ENCODE measurements around the gene TRIM62.
"Not testable (repeated sequence)": the region's sequence is repeated elsewhere in the genome, so short reads cannot be mapped to it uniquely, and the experiment has no call there.

Gene TRIM62

GRCh38 chr1:33122483-33123178 is 59.2 kb downstream of the TRIM62 start:
- Mint-ChIP-seq H3K27me3 (no peaks in the 10 kb centered on the region), H3K36me3 (ENCODE audit: low read depth) (peaks cover 18% of the 10 kb centered on the region), H3K9me3 (peaks cover 6% of the 10 kb centered on the region), H3K4me3 (no peak overlapping the region), H3K27ac (no peak overlapping the region), H3K4me1 (ENCODE audit: low read depth) (peaks cover 11% of the 10 kb centered on the region)

- Mint-ChIP-seq H3K9me3 (peaks cover 6% of the 10 kb centered on the region), H3K27me3 (no peaks in the 10 kb centered on the region), H3K27ac (no peak overlapping the region), H3K36me3 (ENCODE audit: low read depth) (peaks cover 18% of the 10 kb centered on the region), H3K4me1 (ENCODE audit: low read depth) (peaks cover 11% of the 10 kb centered on the region), H3K4me3 (no peak overlapping the region)
Observed at GRCh38 chr1:33121728-33122127, 60.1 kb downstream of the TRIM62 start.

- Mint-ChIP-seq H3K4me1 (ENCODE audit: low read depth) (peaks cover 4% of the 10 kb centered on the region), H3K27me3 (no peaks in the 10 kb centered on the region), H3K4me3 (no peak overlapping the region), H3K36me3 (ENCODE audit: low read depth) (peaks cover 11% of the 10 kb centered on the region), H3K27ac (no peak overlapping the region), H3K9me3 (peaks cover 4% of the 10 kb centered on the region)
Observed at GRCh38 chr1:33120436-33121231, 61.2 kb downstream of the TRIM62 start.

GRCh38 chr1:33119532-33120217 is 62.2 kb downstream of the TRIM62 start:
- Mint-ChIP-seq H3K4me1 (ENCODE audit: low read depth) (no peaks in the 10 kb centered on the region), H3K27ac (no peak overlapping the region), H3K27me3 (no peaks in the 10 kb centered on the region), H3K36me3 (ENCODE audit: low read depth) (peaks cover 2% of the 10 kb centered on the region), H3K4me3 (no peak overlapping the region), H3K9me3 (no peaks in the 10 kb centered on the region)

GRCh38 chr1:33119050-33119449 is 62.8 kb downstream of the TRIM62 start:
- Mint-ChIP-seq H3K9me3 (no peaks in the 10 kb centered on the region), H3K27ac (no peak overlapping the region), H3K4me1 (ENCODE audit: low read depth) (no peaks in the 10 kb centered on the region), H3K4me3 (no peak overlapping the region), H3K36me3 (ENCODE audit: low read depth) (no peaks in the 10 kb centered on the region), H3K27me3 (no peaks in the 10 kb centered on the region)

GRCh38 chr1:33118274-33118673 is 63.6 kb downstream of the TRIM62 start:
- H3K27ac Mint-ChIP-seq = peak overlapping the region; percentile 46
- no peaks in the 10 kb centered on the region for H3K36me3 Mint-ChIP-seq (ENCODE audit: low read depth)
- H3K4me1 Mint-ChIP-seq (ENCODE audit: low read depth) = no peaks in the 10 kb centered on the region
- H3K9me3 Mint-ChIP-seq = no peaks in the 10 kb centered on the region
- H3K27me3 Mint-ChIP-seq = no peaks in the 10 kb centered on the region
- no peak overlapping the region for H3K4me3 Mint-ChIP-seq

- Mint-ChIP-seq H3K27ac (no peak overlapping the region), H3K4me1 (ENCODE audit: low read depth) (no peaks in the 10 kb centered on the region), H3K36me3 (ENCODE audit: low read depth) (no peaks in the 10 kb centered on the region), H3K27me3 (no peaks in the 10 kb centered on the region), H3K9me3 (no peaks in the 10 kb centered on the region), H3K4me3 (no peak overlapping the region)
Observed at GRCh38 chr1:33117440-33118085, 64.3 kb downstream of the TRIM62 start.

- Mint-ChIP-seq H3K4me3 (no peak overlapping the region), H3K9me3 (peaks cover 10% of the 10 kb centered on the region), H3K36me3 (ENCODE audit: low read depth) (peaks cover 10% of the 10 kb centered on the region), H3K27me3 (no peaks in the 10 kb centered on the region), H3K27ac (no peak overlapping the region), H3K4me1 (ENCODE audit: low read depth) (no peaks in the 10 kb centered on the region)
Observed at GRCh38 chr1:33111965-33112364, 69.9 kb downstream of the TRIM62 start.

GRCh38 chr1:33110477-33110876 is 71.4 kb downstream of the TRIM62 start:
- Mint-ChIP-seq H3K36me3 (ENCODE audit: low read depth) (peaks cover 10% of the 10 kb centered on the region), H3K4me3 (no peak overlapping the region), H3K9me3 (peaks cover 10% of the 10 kb centered on the region), H3K27me3 (no peaks in the 10 kb centered on the region), H3K27ac (no peak overlapping the region), H3K4me1 (ENCODE audit: low read depth) (no peaks in the 10 kb centered on the region)

- H3K9me3 Mint-ChIP-seq; H3K36me3 Mint-ChIP-seq (ENCODE audit: low read depth); H3K27me3 Mint-ChIP-seq: not testable (repeated sequence)
- peak overlapping the region; percentile 63 for H3K4me3 Mint-ChIP-seq
- peak overlapping the region; percentile 92 for H3K27ac Mint-ChIP-seq
- peaks cover 34% of the 10 kb centered on the region for H3K4me1 Mint-ChIP-seq (ENCODE audit: low read depth)
Observed at GRCh38 chr1:33100119-33100415, 81.8 kb downstream of the TRIM62 start.

- Mint-ChIP-seq H3K9me3 (no peaks in the 10 kb centered on the region), H3K27me3 (no peaks in the 10 kb centered on the region), H3K36me3 (ENCODE audit: low read depth) (peaks cover 3% of the 10 kb centered on the region), H3K4me3 (peak overlapping the region; percentile 63), H3K4me1 (ENCODE audit: low read depth) (peaks cover 34% of the 10 kb centered on the region), H3K27ac (peak overlapping the region; percentile 92)
Observed at GRCh38 chr1:33099290-33100118, 82.3 kb downstream of the TRIM62 start.

GRCh38 chr1:33098371-33098770 is 83.5 kb downstream of the TRIM62 start:
- H3K36me3 Mint-ChIP-seq (ENCODE audit: low read depth) = peaks cover 3% of the 10 kb centered on the region
- peaks cover 34% of the 10 kb centered on the region for H3K4me1 Mint-ChIP-seq (ENCODE audit: low read depth)
- H3K27me3 Mint-ChIP-seq = no peaks in the 10 kb centered on the region
- H3K27ac Mint-ChIP-seq = peak overlapping the region; percentile 71
- H3K9me3 Mint-ChIP-seq = no peaks in the 10 kb centered on the region
- H3K4me3 Mint-ChIP-seq = no peak overlapping the region

- Mint-ChIP-seq H3K36me3 (ENCODE audit: low read depth) (peaks cover 3% of the 10 kb centered on the region), H3K4me3 (no peak overlapping the region), H3K27ac (no peak overlapping the region), H3K27me3 (no peaks in the 10 kb centered on the region), H3K9me3 (no peaks in the 10 kb centered on the region), H3K4me1 (ENCODE audit: low read depth) (peaks cover 34% of the 10 kb centered on the region)
Observed at GRCh38 chr1:33097762-33098161, 84.1 kb downstream of the TRIM62 start.

GRCh38 chr1:33097137-33097611 is 84.7 kb downstream of the TRIM62 start:
- Mint-ChIP-seq H3K4me3 (no peak overlapping the region), H3K27me3 (no peaks in the 10 kb centered on the region), H3K9me3 (no peaks in the 10 kb centered on the region), H3K36me3 (ENCODE audit: low read depth) (peaks cover 3% of the 10 kb centered on the region), H3K4me1 (ENCODE audit: low read depth) (peaks cover 34% of the 10 kb centered on the region), H3K27ac (no peak overlapping the region)
